ENCODE data around the gene EFNA1. TPM values are rescaled to one million over a fixed set of nuclear protein-coding genes. Genes with fewer than 3 reads are reported as not detected.
A peak's percentile ranks its signal among the peaks of the same experiment; 100 is the strongest.

EFNA1 gene
- total and polyA plus RNA-seq, 2 experiments from 2014 or later, result 3.2 to 5.1 TPM

- TF ChIP-seq, protein P1, sequence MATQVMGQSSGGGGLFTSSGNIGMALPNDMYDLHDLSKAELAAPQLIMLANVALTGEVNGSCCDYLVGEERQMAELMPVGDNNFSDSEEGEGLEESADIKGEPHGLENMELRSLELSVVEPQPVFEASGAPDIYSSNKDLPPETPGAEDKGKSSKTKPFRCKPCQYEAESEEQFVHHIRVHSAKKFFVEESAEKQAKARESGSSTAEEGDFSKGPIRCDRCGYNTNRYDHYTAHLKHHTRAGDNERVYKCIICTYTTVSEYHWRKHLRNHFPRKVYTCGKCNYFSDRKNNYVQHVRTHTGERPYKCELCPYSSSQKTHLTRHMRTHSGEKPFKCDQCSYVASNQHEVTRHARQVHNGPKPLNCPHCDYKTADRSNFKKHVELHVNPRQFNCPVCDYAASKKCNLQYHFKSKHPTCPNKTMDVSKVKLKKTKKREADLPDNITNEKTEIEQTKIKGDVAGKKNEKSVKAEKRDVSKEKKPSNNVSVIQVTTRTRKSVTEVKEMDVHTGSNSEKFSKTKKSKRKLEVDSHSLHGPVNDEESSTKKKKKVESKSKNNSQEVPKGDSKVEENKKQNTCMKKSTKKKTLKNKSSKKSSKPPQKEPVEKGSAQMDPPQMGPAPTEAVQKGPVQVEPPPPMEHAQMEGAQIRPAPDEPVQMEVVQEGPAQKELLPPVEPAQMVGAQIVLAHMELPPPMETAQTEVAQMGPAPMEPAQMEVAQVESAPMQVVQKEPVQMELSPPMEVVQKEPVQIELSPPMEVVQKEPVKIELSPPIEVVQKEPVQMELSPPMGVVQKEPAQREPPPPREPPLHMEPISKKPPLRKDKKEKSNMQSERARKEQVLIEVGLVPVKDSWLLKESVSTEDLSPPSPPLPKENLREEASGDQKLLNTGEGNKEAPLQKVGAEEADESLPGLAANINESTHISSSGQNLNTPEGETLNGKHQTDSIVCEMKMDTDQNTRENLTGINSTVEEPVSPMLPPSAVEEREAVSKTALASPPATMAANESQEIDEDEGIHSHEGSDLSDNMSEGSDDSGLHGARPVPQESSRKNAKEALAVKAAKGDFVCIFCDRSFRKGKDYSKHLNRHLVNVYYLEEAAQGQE (IDR thresholded peaks at IDR 0.05; ENCODE audit: unreplicated experiment), result no peak
- TF ChIP-seq EZH2 (IDR thresholded peaks at IDR 0.05; ENCODE audit: low read depth, unreplicated experiment), result no peak
- no peak for TF ChIP-seq ETS1 (IDR thresholded peaks at IDR 0.05)
- TF ChIP-seq STAT1 (IDR thresholded peaks at IDR 0.05; ENCODE audit: unreplicated experiment), result no peak
- no peak for TF ChIP-seq JUNB (IDR thresholded peaks at IDR 0.05; ENCODE audit: unreplicated experiment)
- no peak for TF ChIP-seq ZNF331 (CRISPR knock-in tag; IDR thresholded peaks at IDR 0.05; ENCODE audit: low read depth)
- no peak for TF ChIP-seq ZNF114 (CRISPR knock-in tag; IDR thresholded peaks at IDR 0.05)
- TF ChIP-seq EZH2phosphoT487 (IDR thresholded peaks at IDR 0.05; ENCODE audit: unreplicated experiment), result no peak
- no peak for TF ChIP-seq POLR2AphosphoS5 (IDR thresholded peaks at IDR 0.05; ENCODE audit: low read depth)
- TF ChIP-seq NANOG (IDR thresholded peaks at IDR 0.05; ENCODE audit: borderline replicate concordance), result no peak
These were observed 1.0 kb upstream of the EFNA1 start (continued) for GRCh38 chr1:155126556-155127104.

GRCh38 chr1:155127967-155128754, 485 bp downstream of the EFNA1 start:
- H3K27ac Mint-ChIP-seq, result no peak overlapping the region
- no peaks in the 10 kb centered on the region for H3K36me3 ChIP-seq (ENCODE audit: insufficient read depth)
- H3K4me2 ChIP-seq, result peak overlapping the region; percentile 95
- peak overlapping the region; percentile 80 for H3K4me3 Mint-ChIP-seq
- no peak overlapping the region for H2AFZ ChIP-seq
- H3K4me1 Mint-ChIP-seq, result peaks cover 61% of the 10 kb centered on the region
- H3K27ac ChIP-seq (ENCODE audit: low read depth), result no peak overlapping the region
- peaks cover 13% of the 10 kb centered on the region for H3F3A ChIP-seq (replicated peaks; ENCODE audit: low read depth)
- peaks cover 70% of the 10 kb centered on the region for H3K27me3 Mint-ChIP-seq (ENCODE audit: insufficient read depth, low read depth, poor library complexity)
- no peak for DNase-seq (ENCODE audit: low spot score)
- ATAC-seq, result no peak
- H3K79me2 ChIP-seq (replicated peaks; ENCODE audit: insufficient read depth), result no peaks in the 10 kb centered on the region
- peak overlapping the region; percentile 72 for H3K4me3 ChIP-seq
- H3K27me3 ChIP-seq (ENCODE audit: insufficient read depth), result peaks cover 82% of the 10 kb centered on the region
- H3K9me2 ChIP-seq (ENCODE audit: insufficient read depth), result no peaks in the 10 kb centered on the region
- H4K20me1 ChIP-seq (replicated peaks; ENCODE audit: insufficient read depth), result no peaks in the 10 kb centered on the region
- TF ChIP-seq EZH2 (IDR thresholded peaks at IDR 0.05; ENCODE audit: low read depth, unreplicated experiment) (peak; percentile 56), ZNF331 (CRISPR knock-in tag; IDR thresholded peaks at IDR 0.05; ENCODE audit: low read depth) (no peak), EZH2phosphoT487 (IDR thresholded peaks at IDR 0.05; ENCODE audit: unreplicated experiment) (no peak)
- H3K36me3 Mint-ChIP-seq (ENCODE audit: low read depth), result peaks cover 10% of the 10 kb centered on the region
- no peaks in the 10 kb centered on the region for H3K9me3 Mint-ChIP-seq
- peaks cover 53% of the 10 kb centered on the region for H3K4me1 ChIP-seq (ENCODE audit: insufficient read depth)

Data from GM23338 (cell line).